ENCODE data around the gene PCDHGB3.
"Not testable (repeated sequence)": the region's sequence is repeated elsewhere in the genome, so short reads cannot be mapped to it uniquely, and the experiment has no call there.

PCDHGB3 gene

DNA sequence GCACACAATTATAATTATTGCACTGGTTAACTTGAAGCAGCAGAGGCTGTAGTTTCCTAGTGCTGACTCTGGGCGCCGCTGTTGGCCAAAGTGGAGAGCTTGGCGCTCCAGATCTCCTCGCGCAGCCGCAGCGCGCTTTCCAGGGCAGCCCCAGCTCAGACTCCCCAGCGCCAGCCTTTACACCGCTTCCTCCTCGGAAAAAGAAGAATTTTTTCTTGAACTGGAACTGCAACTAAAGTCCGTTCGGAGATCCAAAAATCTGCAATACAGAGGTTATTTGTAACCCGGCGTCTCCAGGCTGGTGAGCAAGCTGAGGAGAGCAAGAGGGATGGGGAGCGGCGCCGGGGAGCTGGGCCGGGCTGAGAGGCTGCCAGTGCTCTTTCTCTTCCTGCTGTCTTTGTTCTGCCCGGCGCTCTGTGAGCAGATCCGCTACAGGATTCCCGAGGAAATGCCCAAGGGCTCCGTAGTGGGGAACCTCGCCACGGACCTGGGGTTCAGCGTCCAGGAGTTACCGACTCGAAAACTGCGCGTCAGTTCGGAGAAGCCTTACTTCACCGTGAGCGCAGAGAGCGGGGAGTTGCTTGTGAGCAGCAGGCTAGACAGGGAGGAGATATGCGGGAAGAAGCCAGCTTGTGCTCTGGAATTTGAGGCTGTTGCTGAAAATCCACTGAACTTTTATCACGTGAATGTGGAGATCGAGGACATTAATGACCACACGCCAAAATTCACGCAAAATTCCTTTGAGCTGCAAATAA, 17.7 kb downstream of the PCDHGB3 start, which contains the start of gene PCDHGB4:
Gene PCDHGB4 (plus strand): TSS at position 142 of the 755 bp plus-strand sequence. CDS start 187 bp downstream, at position 329.
- not testable (repeated sequence) for DNase-seq (ENCODE audit: low read depth)

DNA sequence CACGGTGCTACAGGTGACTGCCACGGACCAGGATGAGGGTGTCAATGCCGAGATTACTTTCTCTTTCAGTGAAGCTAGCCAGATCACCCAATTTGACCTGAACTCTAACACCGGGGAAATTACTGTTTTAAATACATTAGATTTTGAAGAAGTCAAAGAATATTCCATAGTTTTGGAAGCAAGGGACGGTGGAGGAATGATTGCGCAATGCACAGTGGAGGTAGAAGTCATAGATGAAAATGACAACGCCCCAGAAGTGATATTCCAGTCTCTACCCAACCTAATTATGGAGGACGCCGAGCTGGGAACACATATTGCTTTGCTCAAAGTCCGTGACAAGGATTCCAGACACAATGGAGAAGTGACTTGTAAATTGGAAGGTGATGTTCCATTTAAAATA, 18.6 kb downstream of the PCDHGB3 start:
- H3K4me3 ChIP-seq (ENCODE audit: low read depth, low read length): no peak overlapping the region
- DNase-seq (ENCODE audit: low read depth): no peak

More for the DNA sequence above, 17.7 kb downstream of the PCDHGB3 start, which contains the start of gene PCDHGB4:
- peak within 1 kb of the TSS; percentile 39 for H3K4me3 ChIP-seq (ENCODE audit: low read depth, low read length)

DNA sequence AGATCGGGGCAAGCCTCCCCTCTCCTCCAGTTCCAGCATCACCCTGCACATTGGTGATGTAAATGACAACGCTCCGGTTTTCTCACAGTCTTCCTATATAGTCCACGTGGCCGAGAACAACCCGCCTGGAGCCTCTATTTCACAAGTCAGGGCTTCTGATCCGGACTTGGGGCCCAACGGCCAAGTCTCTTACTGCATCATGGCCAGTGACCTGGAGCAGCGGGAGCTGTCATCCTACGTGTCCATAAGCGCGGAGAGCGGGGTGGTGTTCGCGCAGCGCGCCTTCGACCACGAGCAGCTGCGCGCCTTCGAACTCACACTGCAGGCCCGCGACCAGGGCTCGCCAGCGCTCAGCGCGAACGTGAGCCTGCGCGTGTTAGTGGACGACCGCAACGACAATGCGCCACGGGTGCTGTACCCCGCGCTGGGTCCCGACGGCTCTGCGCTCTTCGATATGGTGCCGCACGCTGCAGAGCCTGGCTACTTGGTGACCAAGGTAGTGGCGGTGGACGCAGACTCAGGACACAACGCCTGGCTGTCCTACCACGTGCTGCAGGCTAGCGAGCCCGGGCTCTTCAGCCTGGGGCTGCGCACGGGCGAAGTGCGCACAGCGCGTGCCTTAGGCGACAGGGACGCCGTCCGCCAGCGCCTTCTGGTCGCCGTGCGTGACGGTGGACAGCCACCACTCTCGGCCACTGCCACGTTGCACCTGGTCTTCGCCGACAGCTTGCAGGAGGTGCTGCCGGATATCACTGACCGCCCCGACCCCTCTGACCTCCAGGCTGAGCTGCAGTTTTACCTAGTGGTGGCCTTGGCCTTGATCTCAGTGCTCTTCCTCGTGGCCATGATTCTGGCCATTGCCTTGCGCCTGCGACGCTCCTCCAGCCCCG, 19.4 kb downstream of the PCDHGB3 start:
- H3K4me3 ChIP-seq (ENCODE audit: low read depth, low read length): no peak overlapping the region
- DNase-seq (ENCODE audit: low read depth): no peak

DNA sequence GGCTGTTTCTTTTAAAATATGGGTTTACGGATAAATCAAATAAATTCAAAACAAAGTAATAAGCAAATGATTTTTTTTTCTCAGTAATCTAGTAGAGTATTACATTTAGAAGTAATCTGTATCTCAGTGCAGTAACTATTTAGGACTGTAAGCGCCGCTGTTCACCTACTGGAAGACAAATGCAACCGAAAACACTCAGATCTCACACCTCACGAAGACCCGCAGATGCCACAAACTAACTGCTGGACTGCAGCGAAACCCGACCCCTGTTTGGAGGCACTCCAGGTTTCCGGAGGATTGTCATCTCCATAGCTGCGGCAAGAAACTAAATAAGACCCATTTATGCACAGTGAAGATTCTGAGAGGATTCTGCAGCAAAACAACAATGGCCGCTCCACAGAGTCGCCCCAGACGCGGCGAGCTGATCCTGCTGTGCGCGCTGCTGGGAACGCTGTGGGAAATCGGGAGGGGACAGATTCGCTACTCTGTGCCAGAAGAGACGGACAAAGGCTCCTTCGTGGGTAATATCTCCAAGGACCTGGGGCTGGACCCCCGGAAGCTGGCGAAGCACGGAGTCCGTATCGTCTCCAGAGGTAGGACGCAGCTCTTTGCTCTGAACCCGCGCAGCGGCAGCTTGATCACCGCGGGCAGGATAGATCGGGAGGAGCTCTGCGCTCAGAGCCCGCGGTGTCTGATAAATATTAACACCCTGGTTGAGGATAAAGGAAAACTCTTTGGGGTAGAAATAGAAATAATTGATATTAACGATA, 22.6 kb downstream of the PCDHGB3 start, which contains the start of gene PCDHGA8:
Gene PCDHGA8 (plus strand): TSS at position 205 of the 770 bp plus-strand sequence. CDS start 181 bp downstream, at position 386.
- DNase-seq (ENCODE audit: low read depth): no peak
- no peak within 1 kb of the TSS for H3K4me3 ChIP-seq (ENCODE audit: low read depth, low read length)

DNA sequence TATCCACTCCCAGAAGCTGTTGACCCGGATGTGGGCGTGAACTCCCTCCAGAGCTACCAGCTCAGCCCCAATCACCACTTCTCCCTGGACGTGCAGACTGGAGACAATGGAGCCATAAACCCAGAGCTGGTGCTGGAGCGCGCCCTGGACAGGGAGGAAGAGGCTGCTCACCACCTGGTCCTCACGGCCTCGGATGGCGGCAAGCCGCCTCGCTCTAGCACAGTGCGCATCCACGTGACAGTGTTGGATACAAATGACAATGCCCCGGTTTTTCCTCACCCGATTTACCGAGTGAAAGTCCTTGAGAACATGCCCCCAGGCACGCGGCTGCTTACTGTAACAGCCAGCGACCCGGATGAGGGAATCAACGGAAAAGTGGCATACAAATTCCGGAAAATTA, 23.2 kb downstream of the PCDHGB3 start:
- no peak for DNase-seq (ENCODE audit: low read depth)
- H3K4me3 ChIP-seq (ENCODE audit: low read depth, low read length): no peak overlapping the region

DNA sequence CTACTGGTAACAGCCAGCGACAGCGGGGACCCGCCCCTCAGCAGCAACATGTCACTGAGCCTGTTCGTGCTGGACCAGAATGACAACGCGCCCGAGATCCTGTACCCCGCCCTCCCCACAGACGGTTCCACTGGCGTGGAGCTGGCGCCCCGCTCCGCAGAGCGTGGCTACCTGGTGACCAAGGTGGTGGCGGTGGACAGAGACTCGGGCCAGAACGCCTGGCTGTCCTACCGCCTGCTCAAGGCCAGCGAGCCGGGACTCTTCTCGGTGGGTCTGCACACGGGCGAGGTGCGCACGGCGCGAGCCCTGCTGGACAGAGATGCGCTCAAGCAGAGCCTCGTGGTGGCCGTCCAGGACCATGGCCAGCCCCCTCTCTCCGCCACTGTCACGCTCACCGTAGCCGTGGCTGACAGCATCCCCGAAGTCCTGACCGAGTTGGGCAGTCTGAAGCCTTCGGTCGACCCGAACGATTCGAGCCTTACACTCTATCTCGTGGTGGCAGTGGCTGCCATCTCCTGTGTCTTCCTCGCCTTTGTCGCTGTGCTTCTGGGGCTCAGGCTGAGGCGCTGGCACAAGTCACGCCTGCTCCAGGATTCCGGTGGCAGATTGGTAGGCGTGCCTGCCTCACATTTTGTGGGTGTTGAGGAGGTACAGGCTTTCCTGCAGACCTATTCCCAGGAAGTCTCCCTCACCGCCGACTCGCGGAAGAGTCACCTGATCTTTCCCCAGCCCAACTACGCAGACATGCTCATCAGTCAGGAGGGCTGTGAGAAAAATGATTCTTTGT, 24.6 kb downstream of the PCDHGB3 start:
- H3K4me3 ChIP-seq (ENCODE audit: low read depth, low read length); DNase-seq (ENCODE audit: low read depth): not testable (repeated sequence)

DNA sequence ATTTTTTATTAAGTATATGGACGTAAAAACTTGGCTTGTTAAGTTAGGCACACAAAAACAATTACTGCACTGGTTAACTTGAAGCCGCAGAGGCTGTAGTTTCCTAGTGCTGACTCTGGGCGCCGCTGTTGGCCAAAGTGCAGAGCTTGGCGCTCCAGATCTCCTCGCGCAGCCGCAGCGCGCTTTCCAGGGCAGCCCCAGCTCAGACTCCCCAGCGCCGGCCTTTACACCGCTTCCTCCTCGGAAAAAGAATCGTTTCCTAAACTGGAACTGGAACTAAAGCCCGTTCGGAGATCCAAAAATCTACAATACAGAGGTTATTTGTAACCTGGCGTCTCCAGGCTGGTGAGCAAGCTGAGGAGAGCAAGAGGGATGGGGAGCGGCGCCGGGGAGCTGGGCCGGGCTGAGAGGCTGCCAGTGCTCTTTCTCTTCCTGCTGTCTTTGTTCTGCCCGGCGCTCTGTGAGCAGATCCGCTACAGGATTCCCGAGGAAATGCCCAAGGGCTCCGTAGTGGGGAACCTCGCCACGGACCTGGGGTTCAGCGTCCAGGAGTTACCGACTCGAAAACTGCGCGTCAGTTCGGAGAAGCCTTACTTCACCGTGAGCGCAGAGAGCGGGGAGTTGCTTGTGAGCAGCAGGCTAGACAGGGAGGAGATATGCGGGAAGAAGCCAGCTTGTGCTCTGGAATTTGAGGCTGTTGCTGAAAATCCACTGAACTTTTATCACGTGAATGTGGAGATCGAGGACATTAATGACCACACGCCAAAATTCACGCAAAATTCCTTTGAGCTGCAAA, 27.9 kb downstream of the PCDHGB3 start, which contains the start of gene PCDHGB5:
Gene PCDHGB5 (plus strand): TSS at position 192 of the 796 bp plus-strand sequence. CDS start 181 bp downstream, at position 373.
- DNase-seq (ENCODE audit: low read depth): peak; percentile 13
- peak within 1 kb of the TSS; percentile 41 for H3K4me3 ChIP-seq (ENCODE audit: low read depth, low read length)

DNA sequence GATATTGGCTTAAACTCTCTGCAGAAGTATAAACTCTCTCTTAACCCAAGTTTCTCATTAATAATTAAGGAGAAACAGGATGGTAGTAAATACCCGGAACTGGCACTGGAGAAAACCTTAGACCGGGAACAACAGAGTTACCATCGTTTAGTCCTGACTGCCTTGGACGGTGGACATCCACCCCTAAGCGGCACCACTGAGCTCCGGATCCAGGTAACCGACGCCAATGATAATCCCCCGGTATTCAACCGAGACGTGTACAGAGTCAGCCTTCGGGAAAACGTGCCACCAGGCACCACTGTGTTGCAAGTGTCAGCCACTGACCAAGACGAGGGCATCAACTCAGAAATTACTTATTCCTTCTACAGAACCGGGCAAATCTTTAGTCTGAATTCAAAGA, 28.6 kb downstream of the PCDHGB3 start:
- H3K4me3 ChIP-seq (ENCODE audit: low read depth, low read length): peak overlapping the region; percentile 21
- DNase-seq (ENCODE audit: low read depth): no peak

DNA sequence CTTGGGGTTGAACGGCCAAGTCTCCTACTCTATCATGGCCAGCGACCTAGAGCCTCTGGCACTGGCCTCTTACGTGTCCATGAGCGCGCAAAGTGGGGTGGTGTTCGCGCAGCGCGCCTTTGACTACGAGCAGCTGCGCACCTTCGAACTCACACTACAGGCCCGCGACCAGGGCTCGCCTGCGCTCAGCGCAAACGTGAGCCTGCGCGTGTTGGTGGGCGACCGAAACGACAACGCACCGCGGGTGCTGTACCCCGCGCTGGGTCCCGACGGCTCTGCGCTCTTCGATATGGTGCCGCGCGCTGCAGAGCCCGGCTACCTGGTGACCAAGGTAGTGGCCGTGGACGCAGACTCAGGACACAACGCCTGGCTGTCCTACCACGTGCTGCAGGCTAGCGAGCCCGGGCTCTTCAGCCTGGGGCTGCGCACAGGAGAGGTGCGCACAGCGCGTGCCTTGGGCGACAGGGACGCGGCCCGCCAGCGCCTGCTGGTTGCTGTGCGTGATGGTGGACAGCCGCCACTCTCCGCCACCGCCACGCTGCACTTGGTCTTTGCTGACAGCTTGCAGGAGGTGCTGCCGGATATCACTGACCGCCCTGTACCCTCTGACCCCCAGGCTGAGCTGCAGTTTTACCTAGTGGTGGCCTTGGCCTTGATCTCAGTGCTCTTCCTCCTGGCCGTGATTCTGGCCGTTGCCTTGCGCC, 29.7 kb downstream of the PCDHGB3 start:
- no peak overlapping the region for H3K4me3 ChIP-seq (ENCODE audit: low read depth, low read length)

DNA sequence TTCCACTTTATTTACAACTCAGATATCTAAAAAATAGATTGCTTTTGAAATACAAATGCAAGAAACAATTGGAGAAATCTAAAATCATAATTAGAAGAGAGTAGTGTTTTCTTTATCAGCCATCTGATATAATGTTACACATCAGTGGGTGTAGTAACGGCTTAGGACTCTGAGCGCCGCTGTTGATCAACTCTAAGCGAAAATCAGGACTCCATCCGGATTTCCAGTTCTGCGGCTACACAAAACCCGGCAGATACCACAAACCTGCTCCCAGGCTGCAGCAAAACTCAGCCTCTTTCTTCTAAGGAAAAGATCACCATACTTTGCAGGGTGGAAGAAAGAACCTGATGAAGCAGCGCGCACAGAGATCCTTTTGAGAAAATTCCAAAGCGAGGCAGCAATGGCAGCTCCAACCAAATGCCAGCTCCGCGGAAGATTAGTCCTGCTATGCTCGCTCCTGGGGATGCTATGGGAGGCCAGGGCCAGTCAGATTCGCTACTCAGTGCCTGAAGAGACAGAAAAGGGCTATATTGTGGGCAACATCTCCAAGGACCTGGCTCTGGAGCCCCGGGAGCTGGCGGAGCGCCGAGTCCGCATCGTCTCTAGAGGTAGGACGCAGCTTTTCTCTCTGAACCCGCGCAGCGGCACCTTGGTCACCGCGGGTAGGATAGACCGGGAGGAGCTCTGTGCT, 32.7 kb downstream of the PCDHGB3 start, which contains the start of gene PCDHGA9:
Gene PCDHGA9 (plus strand): TSS at position 226 of the 691 bp plus-strand sequence. CDS start 175 bp downstream, at position 401.
- peak within 1 kb of the TSS; percentile 35 for H3K4me3 ChIP-seq (ENCODE audit: low read depth, low read length)
- no peak for DNase-seq (ENCODE audit: low read depth)

More for the DNA sequence above, 29.7 kb downstream of the PCDHGB3 start:
- no peak for DNase-seq (ENCODE audit: low read depth)

DNA sequence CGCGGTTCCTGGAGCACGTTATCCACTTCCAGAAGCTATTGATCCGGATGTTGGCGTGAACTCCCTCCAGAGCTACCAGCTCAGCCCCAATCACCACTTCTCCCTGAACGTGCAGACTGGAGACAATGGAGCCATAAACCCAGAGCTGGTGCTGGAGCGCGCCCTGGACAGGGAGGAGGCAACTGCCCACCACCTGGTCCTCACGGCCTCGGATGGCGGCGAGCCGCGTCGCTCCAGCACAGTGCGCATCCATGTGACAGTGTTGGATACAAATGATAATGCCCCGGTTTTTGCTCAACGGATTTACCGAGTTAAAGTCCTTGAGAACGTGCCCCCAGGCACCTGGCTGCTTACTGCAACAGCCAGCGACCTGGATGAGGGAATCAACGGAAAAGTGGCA, 33.3 kb downstream of the PCDHGB3 start:
- H3K4me3 ChIP-seq (ENCODE audit: low read depth, low read length): peak overlapping the region; percentile 35
- no peak for DNase-seq (ENCODE audit: low read depth)

DNA sequence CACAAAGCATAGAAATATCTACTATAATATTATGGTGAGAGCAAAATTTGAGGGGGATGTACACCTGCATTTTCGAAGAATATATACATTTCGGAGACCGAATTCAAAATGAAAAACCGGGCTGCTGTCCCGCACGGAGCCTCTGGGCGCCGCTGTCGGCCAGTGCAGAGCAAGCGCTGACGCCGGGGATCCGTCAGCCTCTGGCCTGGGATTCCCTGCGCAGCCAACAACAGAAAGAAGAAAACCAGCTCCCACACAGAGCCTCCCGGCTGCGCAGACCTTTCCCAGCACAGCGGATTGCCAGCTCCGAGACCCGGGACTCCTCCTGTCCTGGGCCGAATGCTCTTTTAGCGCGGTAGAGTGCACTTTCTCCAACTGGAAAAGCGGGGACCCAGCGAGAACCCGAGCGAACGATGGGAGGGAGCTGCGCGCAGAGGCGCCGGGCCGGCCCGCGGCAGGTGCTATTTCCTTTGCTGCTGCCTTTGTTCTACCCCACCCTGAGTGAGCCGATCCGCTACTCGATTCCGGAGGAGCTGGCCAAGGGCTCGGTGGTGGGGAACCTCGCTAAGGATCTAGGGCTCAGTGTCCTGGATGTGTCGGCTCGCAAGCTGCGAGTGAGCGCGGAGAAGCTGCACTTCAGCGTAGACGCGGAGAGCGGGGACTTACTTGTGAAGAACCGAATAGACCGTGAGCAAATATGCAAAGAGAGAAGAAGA, 37.9 kb downstream of the PCDHGB3 start, which contains the start of gene PCDHGB6:
Gene PCDHGB6 (plus strand): TSS at position 232 of the 716 bp plus-strand sequence. CDS start 182 bp downstream, at position 414.
- H3K4me3 ChIP-seq (ENCODE audit: low read depth, low read length): peak within 1 kb of the TSS; percentile 34
- DNase-seq (ENCODE audit: low read depth): not testable (repeated sequence)

DNA sequence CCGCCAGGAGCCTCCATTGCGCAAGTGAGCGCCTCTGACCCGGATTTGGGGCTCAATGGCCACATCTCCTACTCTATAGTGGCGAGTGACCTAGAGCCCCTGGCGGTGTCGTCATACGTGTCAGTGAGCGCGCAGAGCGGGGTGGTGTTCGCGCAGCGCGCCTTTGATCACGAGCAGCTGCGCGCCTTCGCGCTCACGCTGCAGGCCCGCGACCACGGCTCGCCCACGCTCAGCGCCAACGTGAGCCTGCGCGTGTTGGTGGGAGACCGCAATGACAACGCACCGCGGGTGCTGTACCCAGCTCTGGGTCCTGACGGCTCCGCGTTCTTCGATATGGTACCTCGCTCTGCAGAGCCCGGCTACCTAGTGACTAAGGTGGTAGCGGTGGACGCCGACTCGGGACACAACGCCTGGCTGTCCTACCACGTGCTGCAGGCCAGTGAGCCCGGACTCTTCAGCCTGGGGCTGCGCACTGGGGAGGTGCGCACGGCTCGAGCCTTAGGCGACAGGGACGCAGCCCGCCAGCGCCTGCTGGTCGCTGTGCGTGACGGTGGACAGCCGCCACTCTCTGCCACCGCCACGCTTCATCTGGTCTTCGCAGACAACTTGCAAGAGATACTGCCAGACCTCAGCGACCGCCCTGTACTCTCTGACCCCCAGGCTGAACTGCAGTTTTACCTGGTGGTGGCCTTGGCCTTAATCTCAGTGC, 39.7 kb downstream of the PCDHGB3 start:
- H3K4me3 ChIP-seq (ENCODE audit: low read depth, low read length): no peak overlapping the region

DNA sequence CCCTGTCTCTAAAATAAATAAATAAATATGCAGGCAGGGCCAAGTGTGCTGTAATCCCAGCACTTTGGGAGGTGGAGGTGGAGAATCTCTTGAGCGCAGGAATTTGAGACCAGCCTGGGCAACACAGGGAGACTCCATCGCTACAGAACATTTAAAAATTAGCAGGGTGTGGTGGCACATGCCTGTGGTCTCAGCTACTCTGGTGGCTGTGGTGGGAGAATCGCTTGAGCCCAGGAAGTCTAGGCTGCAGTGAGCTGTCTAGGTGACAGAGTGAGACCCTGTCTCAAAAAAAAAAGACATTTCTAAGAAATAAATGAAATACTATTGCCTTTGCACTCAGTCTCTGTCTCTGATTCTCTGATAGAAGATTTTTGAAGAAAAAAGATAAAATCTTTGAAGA, 41.5 kb downstream of the PCDHGB3 start:
- H3K4me3 ChIP-seq (ENCODE audit: low read depth, low read length): no peak overlapping the region
- DNase-seq (ENCODE audit: low read depth): no peak

More for the DNA sequence above, 39.7 kb downstream of the PCDHGB3 start:
- DNase-seq (ENCODE audit: low read depth): no peak
